HG03135 (cell line): ENCODE results near the gene NGF.

Experiments used
- ATAC-seq: cut with Tn5 transposase; IDR thresholded peaks from one replicate; pipeline ENCODE4 v1.9.1; 2021; ENCODE audit warnings: mild to moderate bottlenecking, moderate library complexity; ENCODE audit not compliant: unreplicated experiment

NGF gene

DNA sequence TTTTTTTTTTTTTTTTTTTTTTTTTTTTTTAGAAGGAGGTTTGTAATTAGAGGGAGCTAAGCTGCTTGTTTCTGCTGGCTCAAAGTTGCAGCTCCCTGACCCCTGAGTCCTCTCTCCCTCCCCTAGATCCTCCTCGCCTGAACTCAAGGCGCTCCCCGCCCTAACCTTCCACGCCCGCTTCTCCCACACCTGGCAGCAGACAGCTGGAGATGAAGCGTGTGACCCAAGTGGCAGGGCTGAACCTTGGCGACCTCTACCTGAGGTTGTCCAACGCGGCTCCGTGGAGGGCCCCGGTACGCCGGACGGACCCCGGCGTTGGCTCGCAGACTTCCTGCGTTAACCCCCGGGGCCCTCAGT lies 795 bp downstream of the NGF start:
- ATAC-seq = no peak

DNA sequence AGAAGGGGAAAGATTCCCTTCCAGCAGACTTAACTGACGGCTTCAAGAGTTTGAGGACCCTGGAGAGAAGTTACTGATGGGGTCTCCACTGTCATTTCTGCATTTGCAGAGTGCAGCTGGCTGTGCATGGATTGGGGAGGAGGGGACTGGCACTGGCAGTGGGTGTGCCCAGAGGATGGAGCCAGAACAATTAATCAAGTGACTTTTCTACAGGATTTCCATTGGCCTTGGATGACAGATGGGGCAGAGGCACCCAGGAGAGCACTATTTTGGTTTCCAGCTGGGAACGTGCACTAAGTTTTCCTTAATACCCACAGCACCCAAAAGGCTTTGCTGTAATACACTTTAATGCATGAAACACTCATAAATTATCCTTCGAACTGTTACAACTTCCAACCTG lies 1.3 kb downstream of the NGF start:
- ATAC-seq = no peak

DNA sequence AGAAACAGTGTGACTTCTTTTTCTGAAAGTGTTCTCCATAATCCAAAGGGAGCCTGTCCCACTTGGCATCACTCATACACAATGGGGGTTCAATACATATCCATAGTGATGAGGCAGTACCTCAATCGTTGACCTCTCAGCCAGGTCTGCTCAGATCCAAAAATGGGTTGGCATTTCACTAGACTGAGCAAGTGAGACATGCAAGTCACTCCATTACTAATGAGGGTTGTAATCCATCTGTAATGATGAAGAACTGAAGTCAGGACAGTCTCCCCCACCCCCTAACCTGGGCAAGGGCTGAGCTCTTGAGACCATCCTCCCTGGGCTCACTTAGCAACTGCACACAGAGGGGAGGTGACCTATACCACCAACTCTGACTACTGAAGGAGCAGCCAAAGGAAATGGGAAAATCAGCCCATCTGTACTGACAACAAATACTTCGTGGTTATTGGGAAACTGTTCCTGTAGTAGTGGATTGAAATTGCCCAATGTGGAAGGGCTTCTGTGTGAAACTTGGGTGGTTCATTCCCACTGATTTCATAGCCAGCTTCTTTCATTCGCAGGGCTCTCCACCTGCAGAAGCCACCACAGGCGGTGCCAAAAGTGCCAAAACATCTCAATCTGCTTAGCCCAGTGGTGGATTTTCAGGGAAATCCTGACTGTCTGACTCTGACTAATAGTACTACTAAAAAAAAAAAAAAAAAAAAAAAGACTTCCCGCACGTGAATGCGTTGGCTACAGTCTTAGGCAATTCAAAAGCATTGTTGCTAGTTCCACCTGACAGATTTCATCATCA lies 5.0 kb downstream of the NGF start:
- ATAC-seq = no peak

DNA sequence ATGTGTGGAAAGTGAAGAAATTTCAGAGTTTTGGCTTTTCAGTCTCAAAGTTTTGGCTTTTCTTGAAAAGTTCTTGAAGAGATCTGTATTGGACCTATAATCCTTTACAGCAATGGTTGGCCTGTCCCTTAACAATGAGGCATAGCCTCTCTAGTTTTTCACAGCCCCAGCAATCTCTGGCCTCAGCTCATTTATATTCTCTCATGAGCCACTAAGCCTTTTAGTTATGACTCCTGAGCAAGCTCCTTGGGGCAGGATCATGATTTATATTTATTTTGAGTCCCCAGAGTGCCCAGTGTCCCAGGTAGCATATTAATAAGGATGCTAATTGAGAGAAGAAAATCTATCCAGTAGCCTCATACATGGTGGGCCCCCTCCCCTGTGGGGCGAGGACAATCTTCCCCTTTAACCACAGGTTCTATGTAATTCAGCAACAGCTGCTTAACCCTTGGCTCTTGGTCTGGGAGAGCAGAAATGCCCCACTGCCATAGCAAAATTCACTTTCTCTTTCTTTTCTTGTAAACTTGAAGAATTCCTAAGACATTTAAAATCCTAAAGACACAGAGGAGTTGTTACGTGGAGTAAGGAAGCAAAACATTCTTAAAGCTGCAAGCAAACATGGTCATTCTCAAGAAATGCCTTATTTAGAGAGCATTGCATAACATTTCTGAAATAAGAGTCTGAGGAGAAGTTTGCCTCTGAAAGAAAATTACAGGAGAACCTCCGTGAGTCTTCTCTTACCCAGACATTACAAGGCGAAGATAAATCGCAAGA lies 6.3 kb downstream of the NGF start:
- no peak for ATAC-seq

DNA sequence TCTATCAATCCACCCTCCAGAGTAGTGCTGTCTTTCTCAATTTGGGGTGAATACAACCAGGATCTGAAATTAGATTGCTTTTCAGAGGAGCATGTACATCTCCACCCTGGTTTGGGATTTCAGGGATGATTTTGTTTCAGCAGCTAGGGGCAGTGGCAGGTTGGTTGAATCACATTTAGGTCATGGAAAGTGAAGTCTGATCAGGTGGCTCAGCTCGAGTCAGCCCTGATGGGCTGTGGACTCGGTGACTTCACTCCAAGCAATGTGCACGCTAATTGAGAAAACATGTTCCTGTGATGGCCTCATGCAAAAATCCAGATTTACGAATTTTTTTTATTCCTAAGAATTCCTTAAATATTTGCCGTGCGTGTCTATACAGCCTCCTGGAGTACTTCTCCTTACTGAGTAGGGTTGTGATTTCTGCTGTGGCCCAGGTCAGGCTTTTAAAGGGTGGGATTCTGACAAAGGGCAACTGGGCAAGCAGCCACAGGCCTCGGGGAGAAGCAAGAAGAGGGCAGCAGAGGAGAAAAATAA lies 7.5 kb downstream of the NGF start:
- no peak for ATAC-seq

DNA sequence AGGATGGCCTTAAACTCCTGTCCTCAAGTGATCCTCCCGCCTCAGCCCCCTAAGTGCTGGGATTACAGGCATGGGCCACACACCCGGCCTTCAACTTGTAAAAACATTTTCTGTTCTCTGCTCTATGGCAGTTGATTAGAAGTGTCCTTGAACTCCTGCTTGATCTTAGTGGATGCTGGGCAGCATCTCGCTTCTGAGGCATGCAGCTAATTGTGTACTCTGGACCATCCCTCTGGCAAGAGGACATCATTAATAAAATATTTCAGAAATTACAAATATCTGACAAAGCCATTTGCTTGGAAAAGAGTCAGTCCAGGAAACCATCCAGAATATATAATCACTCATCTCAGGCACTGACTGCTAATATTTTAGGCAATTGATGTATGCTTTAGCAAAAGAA lies 8.1 kb downstream of the NGF start:
- ATAC-seq = no peak

DNA sequence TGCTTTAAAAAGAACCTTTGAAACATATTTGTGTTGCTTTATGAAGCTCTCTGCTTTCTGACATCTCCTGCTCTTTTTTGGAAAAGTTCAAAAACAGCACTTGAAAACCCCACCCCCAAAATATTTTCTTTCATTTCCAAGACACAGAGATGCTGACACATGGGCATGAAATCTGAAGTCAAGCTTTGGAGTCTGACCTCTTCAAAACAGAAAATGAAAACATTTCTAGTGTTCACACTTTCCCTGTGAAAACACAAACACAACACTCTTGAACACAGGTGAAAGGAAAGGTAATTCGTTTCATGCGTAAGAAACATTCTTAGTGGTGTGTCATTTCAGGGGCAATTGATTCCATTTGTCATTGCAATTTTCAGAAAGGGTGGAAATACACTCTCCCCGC lies 10.8 kb downstream of the NGF start:
- ATAC-seq = no peak

DNA sequence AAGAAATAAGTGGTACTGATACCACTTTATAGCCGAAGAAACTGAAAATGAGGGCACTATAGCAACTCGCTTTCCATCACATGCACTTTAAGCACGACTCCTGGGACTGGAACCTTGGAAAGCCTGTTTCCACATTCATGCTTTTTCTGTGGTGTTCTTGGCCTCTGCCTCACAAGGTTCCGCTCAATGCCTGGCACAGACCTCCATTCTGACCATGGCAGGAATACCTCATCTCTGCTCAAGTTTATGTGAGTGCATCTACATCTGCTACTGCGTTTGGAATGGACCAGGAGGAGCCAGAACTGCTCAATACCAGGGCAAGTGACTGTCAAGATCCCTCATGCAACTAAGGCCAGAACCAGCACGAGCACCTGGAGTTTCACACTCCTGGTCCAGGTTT lies 11.6 kb downstream of the NGF start:
- no peak for ATAC-seq

DNA sequence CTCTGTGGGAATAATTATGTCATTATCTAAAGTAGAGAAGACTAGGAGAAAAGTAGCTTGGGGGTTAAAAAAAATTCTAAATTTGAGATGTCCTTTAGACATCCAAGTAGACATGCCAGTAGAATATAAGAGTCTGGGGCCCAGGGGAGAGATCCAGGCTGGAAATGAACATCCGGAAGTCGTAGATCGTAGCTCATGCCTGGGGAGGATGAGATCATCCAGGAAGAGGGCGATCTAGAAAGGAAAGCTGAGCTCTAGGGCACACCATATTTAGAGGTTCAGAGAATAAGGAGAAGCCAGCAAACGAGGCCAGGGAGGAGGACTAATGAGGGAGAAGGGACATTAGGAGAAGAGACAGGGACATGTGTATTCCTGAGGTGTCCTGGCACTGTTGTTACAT lies 12.2 kb downstream of the NGF start:
- no peak for ATAC-seq

DNA sequence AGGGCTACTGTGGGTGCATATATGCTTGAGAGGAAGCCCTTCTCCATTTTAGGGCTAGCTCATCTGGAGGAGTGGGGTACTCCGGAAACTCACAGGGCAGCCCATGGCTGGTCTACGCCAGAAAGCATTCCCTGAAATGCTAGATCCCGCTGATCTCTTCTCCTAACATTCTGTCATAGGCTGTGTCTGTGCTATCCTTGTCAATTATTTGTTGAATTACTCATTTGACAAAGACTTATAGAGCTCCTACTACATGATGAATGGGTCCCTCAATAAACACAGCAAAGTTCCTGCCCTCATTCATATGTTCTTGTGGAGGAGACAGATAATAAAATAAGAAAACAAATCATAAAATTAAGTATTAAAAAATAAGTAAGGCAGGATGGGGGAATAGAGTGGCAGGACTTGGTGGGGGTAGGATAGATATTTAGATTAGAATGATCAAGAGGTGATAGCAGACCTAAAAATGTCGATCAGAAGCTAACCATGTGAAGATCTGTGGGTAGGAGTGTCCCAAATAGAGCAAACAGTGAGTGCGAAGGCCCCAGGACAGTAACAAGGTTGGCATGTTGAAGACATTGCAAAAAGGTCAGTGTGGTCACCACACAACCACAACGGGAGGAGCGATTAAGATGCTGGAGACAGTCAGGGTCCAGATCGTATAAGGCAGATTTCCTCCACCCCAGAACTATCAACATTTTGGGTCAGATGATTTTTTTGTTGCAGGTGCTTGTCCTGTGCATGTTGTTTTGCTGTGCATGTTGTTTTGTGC lies 13.2 kb downstream of the NGF start:
- ATAC-seq = no peak

DNA sequence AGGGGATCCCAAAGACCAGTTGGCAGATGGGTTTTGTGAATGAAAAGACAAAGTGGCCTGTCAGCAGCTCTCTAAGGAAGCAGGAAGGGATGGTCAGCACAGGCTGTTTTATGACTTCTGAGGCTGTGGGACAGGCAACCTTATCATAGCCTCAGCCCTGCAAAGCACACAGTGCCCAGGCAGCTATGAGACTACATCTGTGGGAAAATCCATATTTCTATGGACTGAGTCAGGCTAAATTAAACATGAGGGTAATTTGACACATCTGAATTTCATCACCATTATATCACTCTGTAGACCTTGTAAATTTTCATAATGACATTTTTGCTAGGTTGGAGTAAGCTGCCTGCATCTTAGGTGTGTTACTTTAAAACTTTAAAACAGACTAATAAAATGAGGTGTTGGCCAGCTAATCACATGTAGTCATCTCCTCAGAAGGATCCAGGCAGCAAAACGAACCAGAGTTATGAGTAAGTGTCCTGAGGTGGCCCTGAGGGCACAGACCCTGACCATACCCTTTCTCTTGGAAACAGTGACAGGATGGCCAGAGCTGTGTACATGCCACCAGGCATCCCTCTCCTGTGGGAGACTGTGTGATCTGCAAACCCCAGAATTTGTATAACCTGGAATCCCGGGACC lies 14.6 kb downstream of the NGF start:
- no peak for ATAC-seq

DNA sequence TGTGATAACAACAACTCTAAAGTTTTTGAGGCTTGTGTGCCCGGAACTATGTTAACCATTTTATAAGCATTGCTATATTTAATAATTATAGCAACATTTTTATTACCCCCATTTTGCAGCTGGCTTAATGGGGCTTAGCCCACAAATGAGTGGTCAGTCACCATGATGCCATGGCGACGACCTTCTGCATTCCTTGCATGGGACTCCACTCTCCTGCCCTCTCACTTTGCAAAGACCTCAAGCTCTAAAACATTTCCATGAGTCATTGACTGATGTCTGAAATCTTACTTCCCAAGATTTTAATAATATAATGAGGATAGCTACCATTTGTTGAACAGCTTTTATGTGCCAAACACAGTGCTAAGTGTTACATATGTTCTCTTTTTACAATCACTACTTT lies 15.4 kb downstream of the NGF start:
- ATAC-seq = no peak

DNA sequence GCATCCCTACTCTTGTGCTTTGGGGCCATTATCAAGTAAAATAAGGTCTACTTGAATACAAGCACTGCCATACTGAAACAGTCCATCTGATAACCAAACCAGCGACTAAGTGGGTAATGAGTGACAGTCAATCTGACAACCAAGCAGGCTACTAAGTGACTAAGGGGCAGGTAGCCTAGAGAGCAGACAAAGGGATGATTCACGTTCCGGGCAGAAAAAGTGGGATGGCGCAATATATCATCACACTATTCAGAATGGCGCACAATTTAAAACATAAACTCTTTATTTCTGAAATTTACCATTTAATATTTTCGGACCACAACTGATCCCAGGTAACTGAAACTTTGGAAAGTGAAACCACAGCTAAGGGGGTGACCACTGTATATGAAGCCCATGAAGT lies 17.7 kb downstream of the NGF start:
- no peak for ATAC-seq

DNA sequence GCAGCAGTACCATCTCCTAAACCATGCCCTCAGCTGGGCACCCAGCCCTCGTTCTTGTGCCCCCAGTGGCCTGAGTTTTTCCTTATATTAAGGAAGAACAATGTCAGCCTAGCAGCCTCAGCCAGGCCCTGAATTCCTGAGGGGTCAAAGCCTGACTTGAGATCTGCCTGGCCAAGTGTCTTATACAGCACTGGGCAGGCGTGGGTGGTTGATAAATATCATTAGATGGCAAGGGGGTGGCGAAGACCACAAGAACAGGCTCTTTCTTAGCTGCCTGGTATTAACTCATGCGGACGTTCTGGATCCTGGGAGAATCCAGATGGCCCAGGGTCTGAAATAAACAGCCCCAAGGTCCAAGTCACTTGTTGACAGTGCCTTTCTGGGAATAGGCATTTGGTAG lies 18.3 kb downstream of the NGF start:
- no peak for ATAC-seq

DNA sequence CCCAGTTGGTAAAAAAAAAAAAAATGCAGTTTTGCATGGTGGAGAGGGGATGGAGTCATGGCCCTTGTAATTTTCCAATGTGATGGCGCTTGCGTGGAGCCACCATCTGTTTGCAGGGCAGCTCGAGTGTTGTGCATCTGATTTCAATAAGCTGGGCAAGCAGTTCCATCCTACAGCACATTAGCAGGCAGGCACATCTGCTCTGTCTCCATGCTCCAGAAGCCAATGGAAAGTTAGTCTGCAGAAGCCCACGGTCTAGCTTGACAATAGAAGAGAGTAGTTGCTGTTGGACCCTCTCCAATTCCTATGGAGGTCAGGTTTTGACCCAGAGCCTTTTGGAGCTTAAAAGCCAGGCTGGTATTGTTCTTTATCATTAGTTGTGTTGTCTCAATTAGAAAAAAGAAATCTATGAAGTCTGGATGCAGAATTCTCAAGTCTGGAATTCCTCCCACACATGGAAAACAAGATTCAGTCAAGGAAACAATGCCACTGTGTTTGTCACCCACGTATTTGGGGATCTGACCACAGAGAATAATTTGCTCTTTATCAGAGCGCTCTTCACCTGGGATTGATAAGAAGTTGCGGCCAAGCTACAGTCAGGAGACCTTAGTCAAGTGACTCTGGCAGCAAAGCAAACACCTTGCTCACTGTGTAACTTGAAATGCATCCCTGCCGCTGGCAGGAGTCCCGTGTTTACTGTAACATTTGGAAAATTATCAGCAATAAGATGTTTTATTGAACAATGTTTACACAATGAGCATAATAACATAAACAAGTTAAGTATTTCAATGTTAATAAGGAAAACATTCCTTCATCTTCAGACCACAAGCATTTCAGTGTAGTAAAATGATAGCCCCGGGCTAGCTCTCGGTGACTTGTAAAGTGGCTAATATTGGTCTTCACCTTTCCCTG lies 20.7 kb downstream of the NGF start:
- ATAC-seq = no peak

DNA sequence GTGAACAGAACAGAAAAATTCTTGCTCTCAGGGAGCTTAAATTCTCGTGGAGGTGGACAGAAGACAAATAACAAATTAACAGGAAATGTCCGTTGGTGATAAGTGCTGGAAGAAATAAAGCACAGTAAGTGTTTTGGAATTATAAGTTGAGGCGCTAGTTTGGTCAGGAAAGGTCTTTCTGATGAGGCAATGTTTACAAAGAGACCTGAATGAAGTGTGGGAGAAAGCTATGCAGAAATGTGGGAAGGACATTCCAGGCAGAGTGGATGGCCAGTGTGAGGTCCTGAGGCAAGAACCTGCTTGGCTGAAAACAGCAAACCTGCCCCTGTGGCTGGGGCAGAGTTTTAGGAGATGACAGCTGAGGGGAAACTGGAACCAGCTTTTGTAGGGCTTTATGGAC lies 23.3 kb downstream of the NGF start:
- ATAC-seq = no peak

DNA sequence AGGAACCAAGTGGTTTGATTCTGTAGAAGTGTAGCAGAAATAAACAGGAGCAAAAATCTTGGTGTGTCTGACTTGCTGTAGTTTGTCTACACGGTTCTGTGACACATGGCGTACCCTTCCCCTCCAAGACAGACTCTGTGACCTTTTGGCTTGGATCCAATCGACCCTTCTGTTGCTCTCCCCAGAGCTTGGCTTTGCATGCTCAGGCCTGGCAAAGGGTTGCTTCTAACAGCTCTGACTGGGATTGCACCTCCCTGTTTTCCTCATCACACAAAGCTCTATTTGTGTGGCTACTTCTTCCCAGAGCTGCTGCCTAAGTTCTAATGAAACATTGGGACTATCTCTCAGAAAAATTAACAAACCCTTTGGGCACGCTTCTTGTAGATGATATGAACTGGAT lies 24.0 kb downstream of the NGF start:
- no peak for ATAC-seq

DNA sequence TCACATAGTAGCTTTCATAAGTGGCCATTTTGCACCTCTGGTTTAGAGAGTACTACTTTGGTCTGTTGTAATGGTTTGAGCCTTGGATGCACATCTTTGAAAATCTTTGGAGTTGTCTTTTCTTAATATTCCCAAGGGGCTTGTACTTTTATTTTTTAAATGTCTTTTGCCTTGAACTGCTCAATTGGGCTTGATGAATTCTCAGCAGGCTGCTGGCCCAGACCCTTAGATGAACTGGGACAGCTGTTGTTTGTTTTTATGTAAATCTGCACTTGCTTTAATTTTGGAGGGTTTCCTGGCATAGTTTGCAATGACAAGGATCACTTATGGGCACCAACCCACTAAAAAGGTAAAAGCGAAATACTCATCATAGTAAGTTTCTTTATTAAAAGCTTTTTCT lies 24.9 kb downstream of the NGF start:
- no peak for ATAC-seq

DNA sequence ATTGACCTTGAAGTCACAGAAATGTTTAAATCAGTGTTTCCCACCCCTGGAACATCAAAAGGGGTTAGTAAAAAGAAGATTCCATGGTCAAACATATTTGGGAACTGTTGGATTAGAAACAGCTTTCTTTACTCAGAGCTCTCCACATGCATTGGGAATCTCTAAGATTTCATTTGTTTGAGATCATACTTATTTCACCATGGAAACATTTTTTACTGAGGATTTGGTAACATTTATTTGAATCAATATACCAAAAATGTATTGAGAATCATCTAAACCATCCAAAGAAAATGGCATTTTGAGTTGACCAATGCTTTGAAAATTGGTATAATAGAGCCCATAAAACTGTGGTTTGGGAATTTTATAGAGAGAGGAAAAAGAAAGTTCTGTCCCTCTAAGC lies 25.3 kb downstream of the NGF start:
- ATAC-seq = no peak

DNA sequence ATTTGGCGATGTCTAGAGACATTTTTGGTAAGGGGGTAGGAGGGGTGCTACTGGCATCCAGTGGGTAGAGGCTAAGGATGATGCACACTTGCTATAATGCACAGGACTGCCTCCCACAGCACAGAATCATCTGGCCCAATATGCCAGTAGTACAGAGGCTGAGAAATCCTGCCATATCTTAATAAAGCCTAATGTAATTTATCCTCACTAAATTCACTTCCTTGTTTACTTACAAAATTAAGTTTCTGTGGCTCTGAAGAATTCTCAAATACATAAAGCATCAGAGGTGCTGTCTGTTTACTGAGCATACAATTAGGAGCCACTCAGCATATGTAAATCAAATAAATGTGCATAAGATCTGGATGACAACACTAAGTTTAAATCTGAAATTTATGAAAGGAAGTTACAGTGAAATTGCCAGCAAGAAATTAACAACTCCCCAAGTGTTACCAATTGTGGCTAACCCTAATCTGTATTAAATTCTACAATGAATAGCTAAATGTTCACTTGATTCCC lies 26.5 kb downstream of the NGF start:
- no peak for ATAC-seq
